Inflammatory macrophage treated with lipopolysaccharide for 4 hours (primary cell): ENCODE results near the gene BFSP1.

Experiments used
- DNase-seq: peaks from one replicate; pipeline ENCODE4 v3.0.0-alpha.2; 2020

The BFSP1 gene

DNA sequence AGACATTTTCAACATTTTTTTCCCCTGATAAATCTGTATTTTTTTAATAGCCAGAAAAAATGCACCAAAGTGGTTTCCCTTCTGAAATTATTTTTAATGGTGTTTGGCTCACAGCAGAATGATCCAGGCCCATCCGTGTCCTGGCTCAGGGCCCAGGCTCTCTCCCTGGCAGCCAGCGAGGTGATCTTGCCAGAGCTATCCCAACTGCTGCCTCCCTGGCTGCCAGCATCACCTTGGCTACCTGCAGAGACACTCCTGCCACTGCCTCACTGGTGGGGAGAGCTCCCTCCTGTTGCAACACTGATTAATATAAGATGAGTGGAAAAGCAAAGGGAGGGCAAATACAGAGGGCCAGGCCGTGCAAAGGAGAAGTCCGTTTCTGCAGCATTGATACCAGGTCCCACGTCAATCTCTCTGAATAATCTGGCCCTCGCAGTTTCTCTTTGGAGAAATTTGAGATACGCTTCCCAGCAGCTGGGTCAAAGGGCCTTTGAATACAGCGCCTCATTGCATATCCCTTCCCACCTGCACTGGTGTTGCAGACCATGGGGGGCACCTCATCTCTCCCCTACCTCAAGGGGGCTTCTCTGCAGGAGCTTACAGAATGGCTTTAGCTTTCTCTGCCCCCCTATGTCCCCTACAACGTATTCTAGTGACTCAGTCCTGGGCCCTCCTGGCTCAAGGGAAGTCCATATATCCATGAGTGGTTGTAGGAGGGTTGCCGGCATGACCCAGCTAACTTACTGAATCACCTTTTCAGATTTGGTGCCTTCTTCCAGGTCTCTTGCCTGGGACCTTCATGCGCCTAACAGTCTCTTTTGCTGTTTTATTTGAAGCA is 25.9 kb upstream of the BFSP1 start:
- no peak for DNase-seq

DNA sequence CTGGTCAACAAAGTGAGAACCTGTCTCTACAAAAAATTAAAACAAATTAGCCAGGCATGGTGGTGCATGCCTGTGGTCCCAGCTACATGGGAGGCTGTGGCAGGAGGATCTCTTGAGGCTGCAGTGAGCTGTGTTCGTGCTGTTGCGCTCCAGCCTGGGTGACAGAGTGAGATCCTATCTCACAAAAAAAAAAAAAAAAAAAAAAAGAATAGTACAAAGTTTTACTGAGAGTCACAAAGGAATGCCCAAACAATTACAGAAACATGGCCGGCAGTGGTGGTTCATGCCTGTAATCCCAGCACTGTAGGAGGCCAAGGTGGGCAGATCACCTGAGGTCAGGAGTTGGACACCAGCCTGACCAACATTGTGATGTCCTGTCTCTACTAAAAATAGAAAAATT is 23.9 kb upstream of the BFSP1 start:
- DNase-seq, result no peak

DNA sequence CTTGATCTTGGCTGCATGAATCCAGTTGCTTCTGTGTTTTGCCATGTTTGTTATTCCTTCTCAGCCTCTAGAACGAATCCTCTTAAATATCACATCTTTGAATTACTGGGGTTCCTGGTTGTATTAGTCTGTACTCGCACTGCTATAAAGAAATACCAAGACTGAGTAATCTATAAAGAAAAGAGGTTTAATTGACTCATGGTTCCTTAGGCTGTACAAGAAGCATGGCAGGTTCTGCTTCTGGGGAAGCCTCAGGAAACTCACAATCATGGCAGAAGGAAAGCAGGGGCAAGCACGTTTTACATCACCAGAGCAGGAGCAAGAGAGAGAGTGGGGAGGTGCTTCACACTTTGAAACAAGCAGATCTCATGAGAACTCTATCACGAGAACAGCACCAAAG is 18.0 kb upstream of the BFSP1 start:
- no peak for DNase-seq

DNA sequence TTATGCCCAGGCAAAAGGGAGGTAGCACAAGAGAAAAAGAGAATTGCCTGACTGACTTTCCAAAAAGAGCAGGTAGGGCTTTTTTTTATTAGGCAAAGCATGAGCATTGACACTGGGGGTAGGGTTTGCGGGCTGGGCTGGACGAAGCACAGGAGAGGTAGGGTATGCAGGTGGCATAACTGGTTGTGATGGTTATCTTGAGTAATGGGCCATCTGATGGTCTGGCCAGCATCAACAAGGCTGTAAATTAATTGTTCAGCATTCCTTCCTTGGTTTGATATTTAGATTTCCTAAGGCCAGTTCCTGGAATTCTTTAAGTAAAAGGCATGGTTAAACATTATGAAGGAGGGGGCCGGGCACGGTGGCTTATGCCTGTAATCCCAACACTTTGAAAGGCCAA is 13.9 kb upstream of the BFSP1 start:
- no peak for DNase-seq

DNA sequence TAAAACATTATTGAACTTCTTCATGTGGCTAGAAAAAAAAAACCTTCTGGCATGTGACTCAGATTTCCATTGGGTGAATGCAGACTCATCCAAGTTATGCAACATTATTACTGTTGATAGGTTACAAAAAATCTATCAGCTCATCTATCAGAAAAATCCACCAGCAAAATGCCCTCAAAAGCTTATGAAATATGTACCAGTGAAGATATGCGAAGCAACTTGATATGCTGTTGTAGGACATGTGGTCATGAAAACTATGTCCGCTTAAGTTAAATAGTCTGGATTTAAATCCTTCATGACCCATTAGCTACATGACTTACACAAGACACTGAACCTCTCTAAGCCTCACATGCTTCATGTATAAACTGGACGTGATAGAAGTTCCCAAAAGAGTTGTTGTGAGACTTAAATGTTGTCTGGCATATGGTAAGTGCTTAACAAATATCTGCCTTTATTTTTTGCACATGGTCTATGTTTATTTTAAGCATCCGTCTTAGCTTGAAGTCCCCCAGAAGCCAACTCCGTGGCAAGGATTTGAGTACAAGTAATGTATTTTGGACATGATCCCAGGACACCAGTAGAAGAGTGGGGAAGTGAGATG is 12.5 kb upstream of the BFSP1 start:
- no peak for DNase-seq

DNA sequence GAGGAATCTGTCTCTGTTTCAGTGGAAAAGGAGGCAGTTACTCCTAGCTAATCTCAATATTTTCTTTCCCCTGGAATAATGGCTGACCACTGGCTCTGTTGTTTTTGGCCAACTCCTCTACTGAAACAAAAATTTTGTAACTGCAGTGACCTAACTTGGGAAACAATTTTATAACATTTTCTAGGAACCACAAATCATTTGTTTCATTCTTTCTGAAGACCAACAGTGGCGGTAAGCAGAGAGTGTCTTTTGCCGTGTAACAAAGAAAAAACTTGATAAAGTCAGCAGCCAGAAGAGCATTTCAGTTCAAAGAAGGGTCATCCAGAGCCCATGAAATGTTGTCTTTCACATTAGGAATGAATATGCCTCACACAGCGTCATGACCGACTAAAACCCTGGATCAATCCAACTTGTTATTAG is 11.8 kb upstream of the BFSP1 start:
- no peak for DNase-seq

DNA sequence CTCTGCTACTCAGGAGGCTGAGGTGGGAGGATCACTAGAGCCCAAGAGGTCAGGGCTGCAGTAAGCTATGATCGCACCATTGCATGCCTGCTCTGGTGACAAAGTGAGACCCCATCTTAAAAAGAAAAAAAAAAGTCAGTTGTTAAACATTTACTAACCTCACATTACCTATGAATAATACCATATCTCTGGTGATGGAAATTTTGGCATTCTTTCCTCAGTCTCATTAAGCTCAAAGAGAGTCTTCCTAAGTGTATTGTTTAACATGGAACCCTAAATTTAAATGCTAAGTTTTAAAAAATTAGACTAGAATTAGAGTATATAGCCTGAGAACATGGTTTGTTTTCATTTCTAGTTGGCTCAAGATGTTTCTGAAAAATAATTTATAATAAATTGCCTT is 11.3 kb upstream of the BFSP1 start:
- no peak for DNase-seq

DNA sequence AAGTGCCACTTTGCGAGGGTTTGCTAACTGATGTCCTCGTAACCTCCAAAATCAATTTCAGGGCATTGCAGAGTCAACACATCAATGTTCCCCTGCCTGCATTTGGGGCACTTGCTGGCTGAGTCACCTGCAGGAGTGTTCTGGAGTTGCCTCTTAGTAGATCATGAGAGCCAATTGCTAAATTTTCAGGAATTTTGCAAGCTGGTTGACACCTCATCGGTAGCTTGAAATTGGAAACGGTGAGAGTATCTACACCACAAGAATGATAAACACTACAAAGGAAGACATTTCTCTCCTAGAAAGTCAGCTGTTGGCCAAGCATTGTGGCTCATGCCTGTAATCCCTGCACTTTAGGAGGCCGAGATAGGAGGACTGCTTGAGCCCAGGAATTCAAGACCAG is 10.8 kb upstream of the BFSP1 start:
- DNase-seq, result no peak

DNA sequence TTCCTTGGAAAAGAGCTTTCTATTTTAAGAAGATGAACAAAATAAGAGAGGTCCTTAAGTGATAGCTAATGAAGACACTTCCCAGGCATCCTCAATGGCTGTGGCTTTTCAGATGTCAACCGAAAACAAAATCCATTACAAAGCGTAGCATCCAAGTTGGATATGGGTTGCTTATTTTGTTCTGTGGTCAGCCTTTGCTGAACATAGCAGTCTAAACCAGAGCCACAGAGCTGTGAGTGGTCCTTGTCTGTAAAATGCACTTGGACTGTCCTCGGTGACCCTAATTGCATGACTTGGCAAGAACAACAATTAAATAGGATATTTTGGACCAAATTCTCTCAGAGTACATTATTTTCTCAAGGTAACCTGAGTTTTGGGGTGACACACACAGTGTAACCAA is 10.4 kb upstream of the BFSP1 start:
- DNase-seq, result no peak

DNA sequence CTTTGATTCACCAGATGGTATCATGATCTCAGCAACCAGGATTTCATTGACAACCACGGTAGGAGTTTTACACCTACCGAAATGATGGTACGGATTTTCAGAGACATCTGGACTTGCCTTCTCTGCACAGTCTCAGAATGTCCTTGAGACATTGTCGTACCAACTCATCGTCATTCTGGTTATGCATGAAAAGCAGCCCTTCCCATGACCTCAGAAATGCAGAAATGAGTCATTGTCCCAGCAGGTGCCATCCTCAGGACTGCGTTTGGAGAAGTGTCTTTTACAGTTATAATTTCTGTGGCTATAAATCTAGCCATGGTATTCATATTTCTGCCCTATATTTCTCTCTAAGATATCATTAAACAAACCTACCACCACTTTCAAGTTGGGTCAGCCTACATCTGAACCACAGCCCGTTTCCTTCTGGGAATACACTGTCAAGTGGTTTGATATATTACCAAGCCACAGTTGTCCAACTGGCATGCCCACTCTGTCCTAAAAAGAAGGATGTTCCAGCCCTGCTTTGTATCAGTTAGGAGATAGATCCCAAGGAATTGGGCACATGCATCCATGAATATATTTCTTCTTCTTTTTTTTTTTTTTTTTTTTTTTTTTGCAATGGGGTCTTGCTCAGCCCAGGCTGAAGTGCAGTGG is 7.5 kb upstream of the BFSP1 start:
- peak; percentile 11 for DNase-seq

DNA sequence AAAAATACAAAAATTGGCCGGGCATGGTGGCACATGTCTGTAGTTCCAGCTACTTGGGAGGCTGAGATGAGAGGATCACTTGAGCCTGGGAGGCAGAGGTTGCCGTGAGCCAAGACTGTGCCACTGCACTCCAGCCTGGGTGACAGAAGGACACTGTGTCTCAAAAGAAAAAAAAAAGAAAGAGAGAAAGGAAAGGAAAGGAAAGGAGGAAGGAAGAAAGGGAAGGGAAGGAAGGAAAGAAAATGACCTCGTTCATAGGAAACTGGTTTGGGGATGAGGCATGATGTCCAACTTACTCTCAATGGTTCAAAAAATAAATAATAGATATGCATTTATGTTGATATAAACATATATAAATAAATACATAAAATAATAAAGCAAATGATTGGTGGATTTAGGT is 6.8 kb upstream of the BFSP1 start:
- DNase-seq, result no peak

DNA sequence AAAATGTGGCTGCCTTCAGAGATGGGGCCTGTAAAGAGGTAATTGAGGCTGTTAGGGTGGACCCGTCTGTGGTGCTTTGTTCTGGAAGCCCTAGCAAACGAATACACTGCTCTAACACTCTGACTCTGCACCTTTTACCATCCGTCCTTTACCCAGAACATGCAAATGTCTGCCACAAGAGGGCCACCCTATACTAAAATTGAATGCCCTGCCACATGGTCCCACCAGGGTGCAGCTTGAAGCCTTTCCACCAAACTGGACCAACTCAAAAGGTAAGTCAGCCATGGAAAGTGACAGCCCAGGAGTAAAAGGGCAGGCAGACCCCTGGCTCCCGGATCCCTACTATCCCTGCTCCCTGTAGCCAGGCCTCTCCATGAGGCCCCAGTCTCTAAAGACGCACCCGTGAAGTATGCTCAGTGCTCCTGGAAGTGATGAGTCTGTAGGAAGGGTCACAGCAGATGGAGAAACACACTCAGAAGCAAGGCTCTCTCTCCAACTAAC is 5.8 kb upstream of the BFSP1 start:
- peak; percentile 66 for DNase-seq

DNA sequence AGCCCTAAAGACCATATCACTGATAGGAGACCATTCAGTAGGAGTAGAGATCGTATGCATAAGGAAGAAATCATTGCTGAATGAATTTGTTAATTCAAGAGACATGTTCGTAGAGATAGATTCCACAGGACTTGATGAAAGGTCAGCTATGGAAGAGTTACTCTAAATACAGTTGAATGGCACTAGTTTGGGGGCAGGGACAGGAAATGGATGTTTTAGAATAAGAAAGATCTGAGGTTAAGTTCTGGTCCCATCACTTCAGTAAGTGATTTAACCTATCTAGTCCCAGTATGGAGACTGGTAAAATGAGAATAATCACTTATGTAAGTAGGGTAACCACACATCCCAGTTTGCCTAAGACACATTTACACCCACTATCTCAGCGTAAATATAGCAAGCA is 2.9 kb upstream of the BFSP1 start:
- no peak for DNase-seq

DNA sequence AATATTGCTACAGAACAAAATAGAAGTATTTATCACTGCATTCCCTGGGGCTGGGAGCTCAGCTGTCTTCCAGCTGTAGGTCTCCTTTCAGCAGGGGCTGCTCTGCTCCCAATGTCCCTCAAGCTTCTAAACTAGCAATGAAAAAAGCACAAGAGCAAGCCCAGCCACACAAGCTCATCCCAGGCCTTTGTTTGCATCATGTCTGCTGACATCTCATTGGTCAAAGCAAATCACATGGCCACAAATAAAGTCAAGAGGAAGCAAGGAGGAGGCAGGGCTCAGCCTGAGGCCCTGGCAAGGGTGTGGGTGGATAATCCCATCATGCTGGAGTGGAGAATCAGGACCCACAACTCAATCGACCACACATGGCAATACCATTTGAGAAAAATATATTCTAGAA is 2.2 kb upstream of the BFSP1 start:
- peak; percentile 64 for DNase-seq

DNA sequence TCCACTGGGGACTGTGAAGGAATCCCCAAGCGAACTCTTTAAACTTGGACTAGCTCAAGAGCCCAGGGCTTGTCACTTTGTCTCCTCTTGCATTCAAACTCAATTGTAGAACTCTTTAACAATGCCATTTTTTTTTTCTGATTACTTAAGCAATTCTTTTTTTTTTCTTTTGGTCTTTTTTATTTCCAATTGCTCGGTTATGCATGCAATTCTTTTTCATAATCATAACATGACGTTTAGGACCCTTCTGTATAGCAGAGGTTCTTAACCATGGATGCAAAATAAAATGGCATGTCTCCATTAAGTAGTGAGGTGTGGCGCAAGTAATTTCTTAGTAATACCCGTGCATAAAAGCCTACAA is 466 bp upstream of the BFSP1 start:
- DNase-seq, result no peak

DNA sequence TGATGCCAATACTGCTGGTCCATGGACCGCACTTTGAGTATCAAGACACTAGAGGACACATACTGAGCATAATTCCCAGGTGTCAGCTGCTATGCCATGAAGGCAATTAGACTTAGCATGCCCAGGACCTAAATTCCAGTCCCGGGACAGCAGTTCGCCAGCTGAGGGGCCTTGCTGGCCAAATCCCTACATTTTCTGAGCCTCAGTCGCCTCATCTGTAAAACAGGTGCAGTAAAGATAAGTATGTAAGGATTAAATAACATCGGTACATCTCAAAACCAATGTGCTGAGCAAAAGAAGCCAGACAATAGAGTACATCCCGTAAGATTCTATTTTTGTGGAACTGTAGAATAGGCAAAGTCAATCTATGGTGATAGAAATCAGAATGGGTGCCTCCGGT is 1.0 kb downstream of the BFSP1 start:
- no peak for DNase-seq

DNA sequence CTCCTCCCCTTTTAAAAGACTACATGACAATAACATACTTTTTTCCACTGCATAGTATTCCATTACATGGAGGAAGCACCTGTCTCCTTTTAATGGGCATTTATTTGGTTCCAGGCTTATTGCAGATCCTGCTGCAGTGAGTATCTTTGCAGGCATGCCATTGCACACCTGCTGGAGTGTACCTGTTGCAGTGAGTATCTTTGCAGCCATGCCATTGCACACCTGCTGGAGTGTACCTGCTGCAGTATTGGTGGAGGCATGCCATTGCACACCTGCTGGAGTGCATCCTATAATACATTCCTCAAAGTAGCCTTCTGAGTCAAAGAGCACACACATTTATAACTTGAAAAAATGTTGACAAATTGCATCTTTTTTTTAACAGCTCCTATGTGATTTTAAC is 1.6 kb downstream of the BFSP1 start:
- DNase-seq, result no peak

DNA sequence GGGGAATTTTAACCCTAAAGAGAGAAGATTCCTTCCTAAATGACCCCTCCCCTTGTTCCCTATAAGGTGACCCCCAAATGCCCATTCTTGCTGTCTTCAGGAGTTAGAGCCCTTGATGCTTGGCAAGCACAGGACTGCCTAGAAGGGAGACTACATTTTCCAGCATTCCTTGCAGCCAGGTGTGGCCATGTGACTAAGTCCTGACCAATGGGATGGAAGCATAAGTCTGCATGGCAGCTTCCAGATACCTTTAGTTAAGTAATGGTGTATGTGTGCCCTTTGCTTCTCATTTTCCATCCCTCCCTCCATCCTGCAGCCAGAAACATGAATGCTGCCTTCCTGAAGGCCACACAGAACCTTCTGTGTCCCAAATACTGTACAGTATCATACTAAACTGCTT is 5.5 kb downstream of the BFSP1 start:
- DNase-seq, result no peak

DNA sequence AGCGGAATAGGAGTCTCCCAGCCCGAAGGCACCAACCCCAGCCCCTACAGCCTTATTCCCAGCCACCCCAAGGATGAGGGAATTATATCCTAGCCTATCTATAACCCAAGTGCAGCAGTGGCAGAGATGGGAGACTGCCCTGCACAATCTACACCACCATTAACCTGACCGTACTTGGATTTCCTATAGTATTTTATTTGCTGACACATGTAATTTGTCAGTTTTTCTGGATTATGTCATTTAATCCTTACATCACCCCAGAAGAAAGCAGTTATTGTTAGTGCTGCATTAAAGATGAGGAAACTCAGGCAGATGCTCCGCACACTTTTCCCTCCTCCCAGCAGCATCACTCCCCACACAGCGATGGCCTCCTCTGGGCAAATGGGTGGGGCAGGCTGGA is 6.0 kb downstream of the BFSP1 start:
- no peak for DNase-seq

DNA sequence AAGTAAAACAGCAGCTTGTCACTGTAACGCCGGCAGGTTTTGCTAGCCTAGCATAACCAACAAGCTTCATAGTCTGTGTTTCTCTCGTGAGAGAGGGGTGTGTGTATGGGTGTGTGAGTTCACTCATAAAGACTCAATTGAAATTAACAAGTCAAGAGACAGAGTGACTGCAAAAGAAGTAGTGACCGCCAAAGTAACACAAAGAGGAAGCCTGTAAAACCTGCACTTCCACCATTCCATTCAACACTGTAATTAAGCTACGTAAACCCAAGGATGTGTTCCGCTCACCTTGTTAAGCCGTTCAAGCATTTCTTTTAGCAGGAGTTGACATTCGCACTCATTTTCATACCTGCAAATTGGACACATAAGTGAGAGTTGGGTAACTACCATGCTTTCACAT is 6.6 kb downstream of the BFSP1 start:
- no peak for DNase-seq

DNA sequence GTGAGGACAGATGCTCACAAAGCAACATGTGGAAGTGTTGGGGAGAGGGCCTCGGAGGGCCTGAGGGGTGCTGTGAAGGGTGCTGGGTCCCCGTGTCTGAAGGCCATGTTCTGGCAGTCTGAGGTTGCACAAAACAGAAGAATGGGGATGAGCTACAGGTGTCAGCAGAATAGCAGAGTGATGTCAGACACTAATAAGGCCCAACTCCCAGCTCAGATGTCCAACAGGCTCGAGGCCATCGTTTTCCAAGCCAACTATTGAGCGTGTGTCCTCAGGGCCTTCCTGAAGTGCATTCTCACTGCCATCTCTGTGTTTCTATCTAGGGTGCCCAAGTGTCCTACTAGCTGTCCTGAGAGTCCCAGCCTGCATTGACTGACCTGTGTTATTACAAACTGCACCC is 7.9 kb downstream of the BFSP1 start:
- DNase-seq, result no peak

DNA sequence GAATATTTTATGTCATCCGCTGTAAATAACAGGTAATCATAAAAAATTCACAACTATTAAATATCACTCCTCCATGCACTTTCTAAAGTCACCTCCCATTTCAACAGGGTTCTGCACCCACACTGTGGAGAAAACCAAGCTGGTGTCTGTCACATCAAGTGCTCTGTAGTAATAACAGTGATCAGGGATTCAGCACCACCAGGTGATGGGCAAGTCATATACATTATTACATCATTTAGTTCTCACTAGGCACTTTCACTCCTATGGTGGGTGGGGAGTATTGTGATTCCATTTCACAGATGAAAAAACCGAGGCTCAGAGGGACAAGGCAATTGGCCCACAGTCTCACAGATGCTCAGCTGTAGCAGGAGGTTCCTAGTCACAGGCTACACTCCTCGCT is 8.7 kb downstream of the BFSP1 start:
- no peak for DNase-seq

DNA sequence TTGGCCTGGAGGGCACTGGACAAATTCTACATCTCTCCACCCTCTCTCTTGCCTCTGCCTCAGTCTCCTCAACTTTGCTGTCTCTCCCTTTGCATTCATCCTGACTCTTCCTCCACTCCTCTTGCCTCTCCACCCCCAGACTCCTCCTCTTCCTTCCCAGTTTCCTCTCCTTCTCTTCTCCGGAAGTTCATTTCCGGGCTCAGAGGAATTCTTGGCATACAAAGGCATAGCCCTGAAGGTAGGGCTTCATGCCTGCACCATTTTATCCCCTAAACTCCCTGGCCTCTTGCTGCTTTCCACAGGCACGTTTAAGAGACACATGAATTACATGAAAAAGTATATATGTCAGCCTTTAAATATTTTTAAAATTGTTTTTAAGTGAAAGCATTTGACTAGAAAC is 10.6 kb downstream of the BFSP1 start:
- DNase-seq, result no peak

DNA sequence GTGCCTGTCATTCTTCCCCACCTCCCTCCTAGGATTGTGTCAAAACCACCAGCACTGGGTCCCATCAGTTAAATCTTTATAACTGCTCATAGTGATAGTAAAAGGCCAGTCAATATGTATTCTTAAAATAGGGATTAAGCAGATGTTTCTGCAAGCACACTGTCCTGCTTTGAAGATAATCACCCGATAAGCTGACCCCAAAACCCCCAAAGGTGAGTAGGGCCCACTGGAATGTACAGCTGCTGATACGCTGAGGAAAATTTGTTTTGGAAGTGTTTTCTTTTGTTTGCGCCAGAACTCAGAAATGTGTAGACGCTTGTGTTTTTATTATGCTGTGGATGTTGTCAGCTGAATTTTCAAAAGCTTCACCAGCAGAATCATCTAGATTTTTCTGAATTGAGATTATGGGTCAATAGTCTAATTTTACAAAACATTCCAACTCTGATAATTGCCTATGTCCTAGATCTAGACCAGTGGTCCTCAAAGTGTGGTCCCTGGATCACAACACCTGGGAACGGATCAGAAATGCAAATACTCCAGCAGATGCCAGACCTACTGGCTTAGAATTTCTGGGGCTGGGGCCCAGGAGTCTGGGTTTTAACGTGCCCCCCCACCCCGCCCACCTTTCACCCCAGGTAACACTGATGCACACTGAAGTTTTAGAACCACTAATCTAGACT is 11.4 kb downstream of the BFSP1 start:
- no peak for DNase-seq
